Neural cell (in vitro differentiated cells): Measurements from ENCODE around the gene ZNF608. TPM values are rescaled to one million over a fixed set of nuclear protein-coding genes. Genes with fewer than 3 reads are reported as not detected.

Experiments used
- H2AFZ ChIP-seq: fragments of 200-600, 300-800 bp; sonication (generic), shearing (Covaris generic); 2 replicates; pipeline ENCODE4 v1.6.0; 2014; ENCODE audit warnings: low read depth, mild to moderate bottlenecking, antibody characterized with exemption, low read length, moderate library complexity
- H3F3A ChIP-seq: fragments of 200-600 bp; shearing (Covaris generic); 2 replicates; pipeline ENCODE4 v1.6.1; 2016; ENCODE audit warnings: mild to moderate bottlenecking, moderate library complexity, mixed read lengths, antibody characterized with exemption, low read length; ENCODE audit not compliant: insufficient read depth, poor library complexity, severe bottlenecking
- H3K27ac ChIP-seq: fragments of 200-600, 300-800 bp; sonication (generic), shearing (Covaris generic); 2 replicates; pipeline ENCODE4 v1.5.1; 2014; ENCODE audit warnings: mild to moderate bottlenecking, low read length, moderate library complexity
- H3K27me3 ChIP-seq: fragments of 300-800, 200-600 bp; sonication (generic), shearing (Covaris generic); 2 replicates; pipeline ENCODE4 v1.6.0; 2014; ENCODE audit warnings: mild to moderate bottlenecking, low read depth, low read length, moderate library complexity; ENCODE audit not compliant: insufficient read depth
- H3K36me3 ChIP-seq: fragments of 300-800, 200-600 bp; sonication (generic), shearing (Covaris generic); 2 replicates; pipeline ENCODE4 v1.5.1; 2014; ENCODE audit warnings: mild to moderate bottlenecking, antibody characterized with exemption, low read length, moderate library complexity; ENCODE audit not compliant: insufficient read depth
- H3K4me2 ChIP-seq: fragments of 300-800, 200-600 bp; sonication (generic), shearing (Covaris generic); 2 replicates; pipeline ENCODE4 v1.6.0; 2014; ENCODE audit warnings: mild to moderate bottlenecking, low read length
- H3K4me3 ChIP-seq: fragments of 300-800, 200-600 bp; sonication (generic), shearing (Covaris generic); 2 replicates; pipeline ENCODE4 v1.5.1; 2014; ENCODE audit warnings: mild to moderate bottlenecking, low read length, moderate library complexity
- H3K79me2 ChIP-seq: fragments of 200-600 bp; shearing (Covaris generic); replicated peaks from 2 replicates; pipeline ENCODE4 v1.6.0; 2014; ENCODE audit warnings: mild to moderate bottlenecking, low read length, moderate library complexity; ENCODE audit not compliant: insufficient read depth
- H3K9ac ChIP-seq: fragments of 300-800, 200-600 bp; sonication (generic), shearing (Covaris generic); 2 replicates; pipeline ENCODE4 v1.6.1; 2016; ENCODE audit warnings: mild to moderate bottlenecking, low read length, mixed read lengths
- H3K9me2 ChIP-seq: fragments of 200-600 bp; shearing (Covaris generic); 2 replicates; pipeline ENCODE4 v1.6.1; 2016; ENCODE audit warnings: mild to moderate bottlenecking, low read length, mixed read lengths; ENCODE audit not compliant: insufficient read depth
- H3K9me3 ChIP-seq: fragments of 200-600, 300-800 bp; sonication (generic), shearing (Covaris generic); 2 replicates; pipeline ENCODE4 v1.6.1; 2016; ENCODE audit warnings: mild to moderate bottlenecking, mixed run types, low read length, moderate library complexity, mixed read lengths
- H4K20me1 ChIP-seq: fragments of 200-600 bp; shearing (Covaris generic); 2 replicates; pipeline ENCODE4 v1.6.1; 2016; ENCODE audit warnings: mild to moderate bottlenecking, mixed run types; ENCODE audit not compliant: insufficient read depth
- CTCF ChIP-seq: fragments of 450-650 bp; IDR thresholded peaks from 2 replicates; pipeline ENCODE4 v1.5.1; 2014; ENCODE audit warnings: antibody characterized with exemption, mild to moderate bottlenecking, moderate library complexity; ENCODE audit not compliant: poor library complexity, severe bottlenecking
- EP300 ChIP-seq: fragments of 450-650 bp; conservative IDR thresholded peaks from 2 replicates; pipeline ENCODE4 v1.6.1; 2014; ENCODE audit warnings: antibody characterized with exemption, mild to moderate bottlenecking, moderate library complexity; ENCODE audit not compliant: poor library complexity, severe bottlenecking
- EZH2 ChIP-seq: fragments of 200-600, 300-800 bp; shearing (Covaris generic), sonication (generic); IDR thresholded peaks from 2 replicates; pipeline ENCODE4 v1.6.1; 2014; ENCODE audit warnings: antibody characterized with exemption, low read length, borderline replicate concordance, mild to moderate bottlenecking; ENCODE audit not compliant: insufficient read depth, poor library complexity, severe bottlenecking
- MXI1 ChIP-seq: fragments of 450-650 bp; conservative IDR thresholded peaks from 2 replicates; pipeline ENCODE4 v1.6.1; 2014; ENCODE audit warnings: antibody characterized with exemption, mild to moderate bottlenecking; ENCODE audit not compliant: poor library complexity, severe bottlenecking
- POLR2AphosphoS5 ChIP-seq: IDR thresholded peaks from 2 replicates; pipeline ENCODE4 v1.6.1; 2012
- RAD21 ChIP-seq: fragments of 450-650 bp; conservative IDR thresholded peaks from 2 replicates; pipeline ENCODE4 v1.6.1; 2014; ENCODE audit warnings: antibody characterized with exemption, mild to moderate bottlenecking, moderate library complexity
- REST ChIP-seq: IDR thresholded peaks from 2 replicates; pipeline ENCODE4 v1.6.1; 2012; ENCODE audit warnings: borderline replicate concordance
- SMC3 ChIP-seq: fragments of 450-650 bp; conservative IDR thresholded peaks from 2 replicates; pipeline ENCODE4 v1.6.1; 2014; ENCODE audit warnings: antibody characterized with exemption, mild to moderate bottlenecking, moderate library complexity; ENCODE audit not compliant: poor library complexity
- TAF1 ChIP-seq: IDR thresholded peaks from 2 replicates; pipeline ENCODE4 v1.6.1; 2012; ENCODE audit warnings: low read depth
- polyA plus RNA-seq: library from polyadenylated mRNA; depleted of rRNA; stranded (reverse); fragments of >200 nt; gene quantifications from 2 replicates; pipeline ENCODE4 v1.2.3, GENCODE V29; 2014

Gene ZNF608
- polyA plus RNA-seq, 1 donor from 2014 or later: 32.4 TPM

GRCh38 chr5:124742521-124742920, 3.9 kb downstream of the ZNF608 start:
- Histone ChIP-seq H3K4me3 (peak overlapping the region; percentile 75), H3K79me2 (peaks cover 83% of the 10 kb centered on the region)

GRCh38 chr5:124741711-124742496, 4.5 kb downstream of the ZNF608 start:
- H3K9me3 ChIP-seq: no peaks in the 10 kb centered on the region
- peak overlapping the region; percentile 79 for H3K4me2 ChIP-seq
- H3K79me2 ChIP-seq: peaks cover 90% of the 10 kb centered on the region
- no peaks in the 10 kb centered on the region for H4K20me1 ChIP-seq
- H3K36me3 ChIP-seq: no peaks in the 10 kb centered on the region
- no peaks in the 10 kb centered on the region for H3K27me3 ChIP-seq
- H3K4me3 ChIP-seq: peak overlapping the region; percentile 75
- no peaks in the 10 kb centered on the region for H3K9me2 ChIP-seq
- H2AFZ ChIP-seq: no peak overlapping the region
- H3K9ac ChIP-seq: peak overlapping the region; percentile 81
- peak overlapping the region; percentile 93 for H3K27ac ChIP-seq
- H3F3A ChIP-seq: no peaks in the 10 kb centered on the region
- peak; percentile 45 for TF ChIP-seq RAD21
- peak; percentile 34 for TF ChIP-seq MXI1
- TF ChIP-seq POLR2AphosphoS5: peak; percentile 11
- peak; percentile 55 for TF ChIP-seq SMC3
- no peak for TF ChIP-seq TAF1
- TF ChIP-seq REST: no peak
- no peak for TF ChIP-seq EZH2
- no peak for TF ChIP-seq CTCF
- no peak for TF ChIP-seq EP300

More at GRCh38 chr5:124742521-124742920, 3.9 kb downstream of the ZNF608 start:
- no peaks in the 10 kb centered on the region for H3K27me3 ChIP-seq
- peak overlapping the region; percentile 93 for H3K27ac ChIP-seq
- TF ChIP-seq EP300 (no peak), RAD21 (no peak), POLR2AphosphoS5 (no peak)
- H3F3A ChIP-seq: no peaks in the 10 kb centered on the region
- H3K9ac ChIP-seq: peak overlapping the region; percentile 81
- no peaks in the 10 kb centered on the region for H4K20me1 ChIP-seq
- H3K9me3 ChIP-seq: no peaks in the 10 kb centered on the region
- peak overlapping the region; percentile 79 for H3K4me2 ChIP-seq
- H3K36me3 ChIP-seq: no peaks in the 10 kb centered on the region
- H2AFZ ChIP-seq: no peak overlapping the region
- H3K9me2 ChIP-seq: no peaks in the 10 kb centered on the region
